22Rv1 (cell line): Measurements from ENCODE around the gene ZBTB6.
"Not testable (repeated sequence)": the region's sequence is repeated elsewhere in the genome, so short reads cannot be mapped to it uniquely, and the experiment has no call there.

ENCODE experiments used
- CTCF ChIP-seq: fragments of 450-650 bp; IDR thresholded peaks from 2 replicates; pipeline ENCODE4 v1.5.1; 2017; ENCODE audit warnings: mild to moderate bottlenecking
- ZFX ChIP-seq: fragments of 450-650 bp; IDR thresholded peaks from 2 replicates; pipeline ENCODE4 v1.6.1; 2017; ENCODE audit warnings: antibody characterized with exemption, borderline replicate concordance

GRCh38 chr9:122867276-122867675 is 45.8 kb downstream of the ZBTB6 start:
- TF ChIP-seq CTCF, ZFX: not testable (repeated sequence)
